ENCODE results near the gene NRIP1. TPM values are rescaled to one million over a fixed set of nuclear protein-coding genes. Genes with fewer than 3 reads are reported as not detected.

NRIP1 gene
- total and polyA plus RNA-seq, 2 of the 8 experiments (the other 6 are each of a cell fraction or from before 2014, with no cell fraction given) = 1.5 to 9.3 TPM

- TF ChIP-seq NRF1 (IDR thresholded peaks at IDR 0.05; ENCODE audit: low read depth, low read length) (no peak), EP300 (IDR thresholded peaks at IDR 0.05; ENCODE audit: borderline replicate concordance in 1 of 2, low read depth in 2 of 2, low read length in 2 of 2) (no peak), YY1 (IDR thresholded peaks at IDR 0.05; ENCODE audit: low read depth, low read length) (no peak), TCF12 (IDR thresholded peaks at IDR 0.05; ENCODE audit: low read depth, low read length) (no peak)
Observed at GRCh38 chr21:15061279-15061678, 3.5 kb downstream of the NRIP1 start (continued).
